Measurements from ENCODE around the gene ZNF221. TPM values are rescaled to one million over a fixed set of nuclear protein-coding genes. Genes with fewer than 3 reads are reported as not detected.
A peak's percentile ranks its signal among the peaks of the same experiment; 100 is the strongest.

Gene ZNF221
- total and polyA plus RNA-seq, 10 of the 15 experiments (the other 5 are each of a cell fraction or from before 2014, with no cell fraction given): 0.15 to 1.7 (median 0.45) TPM; not detected in 1

- TF ChIP-seq ZNF592 (IDR thresholded peaks at IDR 0.05) (peak; percentile 94), SIN3A (IDR thresholded peaks at IDR 0.05; ENCODE audit: low read depth, low read length) (no peak), IRF3 (IDR thresholded peaks at IDR 0.05) (no peak), EED (IDR thresholded peaks at IDR 0.05; ENCODE audit: low read depth) (peak; percentile 67), SMC3 (IDR thresholded peaks at IDR 0.05; ENCODE audit: borderline replicate concordance, low read length) (no peak), PKNOX1 (IDR thresholded peaks at IDR 0.05) (no peak), BACH1 (IDR thresholded peaks at IDR 0.05; ENCODE audit: borderline replicate concordance) (no peak), RAD51 (IDR thresholded peaks at IDR 0.05) (peak; percentile 24; the same call in 1 of the 2 replicates), ZBTB40 (IDR thresholded peaks at IDR 0.05; ENCODE audit: borderline replicate concordance) (peak; percentile 92), CEBPB (IDR thresholded peaks at IDR 0.05; ENCODE audit: borderline replicate concordance in 1 of 2, low read depth in 2 of 2, low read length in 2 of 2) (0 out of 4 replicates have a peak, but pooled peaks of 1 of the 2 experiments have one; percentile 50), NFYB (IDR thresholded peaks at IDR 0.05; ENCODE audit: insufficient read depth, low read depth, low read length) (no peak), STAT3 (IDR thresholded peaks at IDR 0.05; ENCODE audit: low read depth, low read length) (peak; percentile 43; the same call in 1 of the 2 replicates), MAX (IDR thresholded peaks at IDR 0.05; ENCODE audit: low read depth, low read length) (no peak)
These were observed at the start of gene ZNF221 (continued) for GRCh38 chr19:43950834-43951645.

All from GM12878 (cell line).